ENCODE data around the gene MYO16.
A peak's percentile ranks its signal among the peaks of the same experiment; 100 is the strongest.
"Not testable (repeated sequence)": the region's sequence is repeated elsewhere in the genome, so short reads cannot be mapped to it uniquely, and the experiment has no call there.

The MYO16 gene

DNA sequence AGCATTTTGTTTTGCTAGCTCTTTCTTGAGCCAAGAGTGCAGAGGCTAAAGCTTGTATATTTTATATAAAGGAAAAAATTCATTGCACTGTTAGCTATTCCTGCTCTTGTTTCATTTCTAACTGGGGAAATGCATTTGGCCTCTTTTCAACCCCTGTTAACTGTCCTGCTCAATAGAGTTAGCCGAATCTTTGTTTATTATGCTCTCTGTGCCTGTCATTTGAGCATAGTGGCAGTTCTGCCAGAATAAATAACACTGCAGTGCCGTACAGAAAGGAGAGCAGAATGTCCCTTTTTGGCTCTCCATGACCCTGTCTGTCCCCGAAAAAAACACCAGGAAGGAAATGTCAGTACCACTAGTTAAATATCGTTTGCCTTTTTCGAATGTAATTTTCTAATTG is 350.8 kb downstream of the MYO16 start:
- peak overlapping the region; percentile 5 to 73 (median 57); a peak in 20 of 22 replicates for H3K4me2 ChIP-seq
- no peaks in the 10 kb centered on the region for H3K27me3 ChIP-seq
- TF ChIP-seq Cebpa-rat (IDR thresholded peaks at IDR 0.05): no peak
- H3K27ac ChIP-seq: no peak overlapping the region
- H3K36me3 ChIP-seq: no peaks in the 10 kb centered on the region
- peaks cover 0 to 13% (median 9%) of the 10 kb centered on the region in 10 experiments; a peak in 12 of 20 replicates for H3K4me1 ChIP-seq
- peaks cover 0 to 6% (median 0%) of the 10 kb centered on the region in 11 experiments; a peak in 1 of 22 replicates for H3K9me3 ChIP-seq (replicated peaks in 1 of 11)
- H3K4me3 ChIP-seq: no peak overlapping the region; a peak in 1 of 20 replicates
- H3K9ac ChIP-seq: peak overlapping the region in 1 of 11 experiments; percentile 44; a peak in 1 of 22 replicates
- H4K20me1 ChIP-seq: no peaks in the 10 kb centered on the region

DNA sequence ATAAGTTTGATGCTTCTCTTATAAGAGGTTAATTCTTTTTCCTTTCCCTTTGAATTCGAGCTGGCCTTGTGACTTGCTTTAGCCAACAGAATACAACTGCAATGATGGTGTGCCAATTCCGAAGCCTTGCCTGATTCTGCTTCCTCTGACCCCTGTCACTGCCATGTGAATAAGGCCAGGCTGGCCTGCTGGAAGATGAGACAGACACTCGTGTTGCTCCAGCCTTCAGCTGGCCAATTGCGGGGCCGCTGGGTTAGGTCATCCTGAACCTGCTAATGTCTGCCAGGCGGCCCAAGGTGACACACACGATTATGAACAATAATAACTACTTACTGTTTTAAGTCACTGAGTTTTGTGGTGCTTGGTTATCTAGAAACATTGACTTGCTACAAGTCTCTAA is 352.0 kb downstream of the MYO16 start:
- no peak overlapping the region for H3K4me3 ChIP-seq
- H3K4me1 ChIP-seq: peaks cover 0 to 13% (median 9%) of the 10 kb centered on the region in 10 experiments; a peak in 12 of 20 replicates
- H3K27me3 ChIP-seq: no peaks in the 10 kb centered on the region
- H3K9ac ChIP-seq: no peak overlapping the region
- H4K20me1 ChIP-seq: no peaks in the 10 kb centered on the region
- peaks cover 0 to 10% (median 0%) of the 10 kb centered on the region in 11 experiments; a peak in 3 of 22 replicates for H3K9me3 ChIP-seq (replicated peaks in 1 of 11)
- no peak for TF ChIP-seq Cebpa-rat (IDR thresholded peaks at IDR 0.05)
- no peak overlapping the region for H3K4me2 ChIP-seq
- H3K36me3 ChIP-seq: no peaks in the 10 kb centered on the region
- no peak overlapping the region for H3K27ac ChIP-seq

DNA sequence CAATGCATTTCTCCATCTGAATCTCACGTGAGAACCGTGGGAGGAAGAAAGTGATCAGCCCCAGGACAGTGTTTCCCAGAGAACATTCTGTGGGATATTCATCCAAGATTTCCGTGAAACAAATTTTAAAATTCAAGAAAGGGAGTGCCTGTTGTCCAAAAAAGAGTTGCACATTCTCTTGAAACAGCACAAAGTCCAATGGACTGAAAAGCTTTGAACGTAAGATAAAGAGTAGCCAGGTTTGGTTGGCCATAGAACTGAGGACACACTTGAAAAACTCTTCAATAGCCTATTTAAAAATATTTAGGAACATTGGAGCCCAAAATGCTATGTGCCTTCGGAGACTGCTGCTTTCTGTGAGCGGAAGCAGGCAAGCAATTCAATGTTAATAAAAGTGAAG is 353.9 kb downstream of the MYO16 start:
- Histone ChIP-seq H4K20me1 (no peaks in the 10 kb centered on the region), H3K4me1 (peaks cover 0 to 13% (median 9%) of the 10 kb centered on the region in 10 experiments; a peak in 12 of 20 replicates), H3K9me3 (replicated peaks in 1 of 11) (peaks cover 0 to 7% (median 0%) of the 10 kb centered on the region in 11 experiments; a peak in 3 of 22 replicates), H3K27ac (no peak overlapping the region), H3K4me3 (no peak overlapping the region), H3K27me3 (no peaks in the 10 kb centered on the region), H3K9ac (no peak overlapping the region), H3K4me2 (no peak overlapping the region), H3K36me3 (no peaks in the 10 kb centered on the region)
- TF ChIP-seq Cebpa-rat (IDR thresholded peaks at IDR 0.05): no peak

- no peak overlapping the region for H3K27ac ChIP-seq
- H3K36me3 ChIP-seq: no peaks in the 10 kb centered on the region
- H3K4me3 ChIP-seq: no peak overlapping the region
- H3K4me1 ChIP-seq: peaks cover 0 to 13% (median 9%) of the 10 kb centered on the region in 10 experiments; a peak in 12 of 20 replicates
- no peaks in the 10 kb centered on the region for H3K27me3 ChIP-seq
- H4K20me1 ChIP-seq: no peaks in the 10 kb centered on the region
- no peak for TF ChIP-seq Cebpa-rat (IDR thresholded peaks at IDR 0.05)
- H3K9me3 ChIP-seq (replicated peaks in 1 of 11): peaks cover 0 to 6% (median 0%) of the 10 kb centered on the region in 11 experiments; a peak in 2 of 22 replicates
- H3K4me2 ChIP-seq: no peak overlapping the region
- no peak overlapping the region for H3K9ac ChIP-seq
Measured at GRCh38 chr13:108984251-108984920, 355.0 kb downstream of the MYO16 start.

- Histone ChIP-seq H3K4me3 (no peak overlapping the region), H3K4me1 (peaks cover 0 to 10% (median 7%) of the 10 kb centered on the region in 10 experiments; a peak in 12 of 20 replicates), H3K27ac (no peak overlapping the region), H3K36me3 (no peaks in the 10 kb centered on the region), H3K9ac (no peak overlapping the region), H3K9me3 (replicated peaks in 1 of 11) (peaks cover 0 to 6% (median 0%) of the 10 kb centered on the region in 11 experiments; a peak in 2 of 22 replicates), H3K4me2 (no peak overlapping the region), H4K20me1 (no peaks in the 10 kb centered on the region), H3K27me3 (no peaks in the 10 kb centered on the region)
- TF ChIP-seq Cebpa-rat (IDR thresholded peaks at IDR 0.05): no peak
Measured at GRCh38 chr13:108985166-108985565, 355.8 kb downstream of the MYO16 start.

DNA sequence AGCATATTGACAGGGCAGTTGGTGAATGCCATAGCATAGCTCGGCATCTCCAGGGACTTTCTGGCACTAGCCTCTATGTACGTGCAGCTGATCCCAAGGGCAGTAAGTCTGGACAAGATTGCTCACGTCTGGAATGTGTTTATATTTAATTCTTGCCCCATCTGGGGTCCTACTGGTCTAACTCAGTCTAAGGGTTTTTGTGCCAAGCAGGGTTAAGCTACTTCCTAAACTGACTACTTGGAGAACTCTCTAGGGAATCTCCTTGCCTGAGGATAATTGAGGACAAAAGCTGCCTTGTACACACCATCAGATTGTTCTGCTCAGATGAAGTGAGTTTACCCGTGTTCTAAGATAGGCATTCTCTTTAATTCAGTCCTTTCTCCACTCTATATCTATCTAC is 358.1 kb downstream of the MYO16 start:
- no peak overlapping the region for H3K4me2 ChIP-seq
- H3K36me3 ChIP-seq: no peaks in the 10 kb centered on the region
- no peak overlapping the region for H3K9ac ChIP-seq
- peaks cover 0 to 6% (median 0%) of the 10 kb centered on the region in 11 experiments; a peak in 2 of 22 replicates for H3K9me3 ChIP-seq (replicated peaks in 1 of 11)
- H4K20me1 ChIP-seq: no peaks in the 10 kb centered on the region
- TF ChIP-seq Cebpa-rat (IDR thresholded peaks at IDR 0.05): no peak
- H3K27me3 ChIP-seq: no peaks in the 10 kb centered on the region
- no peak overlapping the region for H3K4me3 ChIP-seq
- no peak overlapping the region for H3K27ac ChIP-seq
- no peaks in the 10 kb centered on the region for H3K4me1 ChIP-seq

GRCh38 chr13:108987944-108988343 is 358.5 kb downstream of the MYO16 start:
- H3K4me2 ChIP-seq: no peak overlapping the region
- no peaks in the 10 kb centered on the region for H3K4me1 ChIP-seq
- H3K36me3 ChIP-seq: no peaks in the 10 kb centered on the region
- no peak for TF ChIP-seq Cebpa-rat (IDR thresholded peaks at IDR 0.05)
- H3K27me3 ChIP-seq: no peaks in the 10 kb centered on the region
- H3K4me3 ChIP-seq: no peak overlapping the region
- H3K9ac ChIP-seq: no peak overlapping the region
- H4K20me1 ChIP-seq: no peaks in the 10 kb centered on the region
- no peak overlapping the region for H3K27ac ChIP-seq
- H3K9me3 ChIP-seq (replicated peaks in 1 of 11): peaks cover 0 to 6% (median 0%) of the 10 kb centered on the region in 11 experiments; a peak in 2 of 22 replicates

- H3K4me1 ChIP-seq, H3K36me3 ChIP-seq, H3K9ac ChIP-seq: not testable (repeated sequence)
Measured at GRCh38 chr13:108991416-108991815, 362.0 kb downstream of the MYO16 start.

GRCh38 chr13:108993346-108993745 is 363.9 kb downstream of the MYO16 start:
- Histone ChIP-seq H3K9ac (no peak overlapping the region), H3K4me3 (no peak overlapping the region), H3K4me1 (0 out of 20 replicates have a peak, but pooled peaks cover 0 to 6% (median 0%) of the 10 kb centered on the region in 10 experiments), H3K36me3 (no peaks in the 10 kb centered on the region), H3K9me3 (replicated peaks in 1 of 11) (no peaks in the 10 kb centered on the region), H3K27ac (no peak overlapping the region), H3K4me2 (no peak overlapping the region), H3K27me3 (no peaks in the 10 kb centered on the region), H4K20me1 (no peaks in the 10 kb centered on the region)
- no peak for TF ChIP-seq Cebpa-rat (IDR thresholded peaks at IDR 0.05)

More at GRCh38 chr13:108991416-108991815, 362.0 kb downstream of the MYO16 start:
- not testable (repeated sequence) for H3K27me3 ChIP-seq; H3K27ac ChIP-seq; H3K4me3 ChIP-seq; H4K20me1 ChIP-seq; H3K9me3 ChIP-seq (replicated peaks in 1 of 11); H3K4me2 ChIP-seq

GRCh38 chr13:108996430-108996829 is 367.0 kb downstream of the MYO16 start:
- Histone ChIP-seq H3K4me1 (peaks cover 0 to 6% (median 0%) of the 10 kb centered on the region in 10 experiments; a peak in 1 of 20 replicates), H3K27me3 (no peaks in the 10 kb centered on the region), H3K9ac (no peak overlapping the region), H3K9me3 (replicated peaks in 1 of 11) (no peaks in the 10 kb centered on the region), H3K4me3 (no peak overlapping the region), H4K20me1 (no peaks in the 10 kb centered on the region), H3K36me3 (no peaks in the 10 kb centered on the region), H3K4me2 (no peak overlapping the region), H3K27ac (no peak overlapping the region)
- no peak for TF ChIP-seq Cebpa-rat (IDR thresholded peaks at IDR 0.05)

All from BLaER1 treated with 17β-estradiol and CSF1 and Interleukin-3, amounts not matched to agents 10 nM and 100 nM (cell line).